Gastrocnemius medialis (tissue), 4 donors: Measurements from ENCODE around the gene SPACA7.

ENCODE experiments used
- CTCF ChIP-seq, 5 experiments: fragments of 450-650 bp in 3 of 5; fragments of 200-600 bp in 2 of 5; sonication (generic) in 2 of 5; IDR thresholded peaks in 4 of 5; conservative IDR thresholded peaks in 1 of 5; 1 replicate in 4 of 5; 2 replicates in 1 of 5; pipeline ENCODE4 v1.5.1; 2016 to 2019; ENCODE audit warnings: antibody characterized with exemption in 5 of 5, mild to moderate bottlenecking in 3 of 5, moderate library complexity in 3 of 5
- POLR2A ChIP-seq, 2 donors: fragments of 450-650 bp; IDR thresholded peaks; one replicate each; pipeline ENCODE4 v1.6.1; 2017; ENCODE audit warnings: antibody characterized with exemption in 2 of 2, mild to moderate bottlenecking in 2 of 2, moderate library complexity in 2 of 2

DNA sequence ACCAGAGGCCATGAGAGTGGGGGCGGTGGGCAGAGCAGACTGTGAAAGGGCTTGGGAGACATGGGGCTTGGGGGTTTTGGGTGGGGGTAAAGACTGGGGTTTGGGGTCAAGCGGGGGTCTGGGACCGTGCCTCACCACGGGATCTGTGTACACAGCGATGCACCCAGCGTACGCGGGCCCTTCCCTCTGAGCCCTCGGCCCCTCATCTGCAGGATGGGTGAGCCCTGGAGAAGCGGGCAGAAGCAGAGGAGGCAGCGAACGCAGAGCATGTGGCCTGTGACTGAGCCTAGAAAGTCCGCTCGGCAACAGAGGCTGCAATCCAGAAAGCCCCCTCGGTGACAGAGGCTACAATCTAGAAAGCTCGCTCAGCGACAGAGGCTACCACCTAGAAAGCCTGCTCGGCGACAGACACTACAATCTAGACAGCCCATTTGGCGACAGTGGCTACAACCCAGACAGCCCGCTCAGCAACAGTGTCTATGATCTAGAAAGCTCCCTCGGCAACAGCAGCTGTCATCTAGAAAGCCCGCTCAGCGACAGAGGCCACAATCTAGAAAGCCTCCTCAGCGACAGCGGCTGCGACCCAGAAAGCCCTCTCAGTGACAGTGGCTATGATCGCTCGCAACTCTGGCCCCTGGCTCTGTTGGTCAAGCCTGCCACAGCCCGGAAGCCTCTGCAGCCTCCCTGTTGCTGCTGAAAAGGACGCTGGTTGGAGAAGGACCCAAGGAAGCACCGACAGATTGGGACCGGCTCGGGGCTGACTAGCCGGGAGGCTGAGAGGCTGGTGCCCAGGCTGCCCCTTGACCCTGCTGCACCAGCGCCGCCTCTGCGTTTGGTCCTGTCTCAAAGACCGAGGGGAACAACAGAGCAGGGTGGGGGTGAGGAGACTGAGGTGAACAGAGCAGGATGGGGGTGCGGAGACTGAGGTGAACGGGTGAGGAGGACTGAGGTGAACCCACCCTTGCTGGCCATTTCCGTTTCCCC is 68.6 kb downstream of the SPACA7 start:
- TF ChIP-seq CTCF (IDR thresholded peaks at IDR 0.05 in 4 of 5, conservative IDR thresholded peaks at IDR 0.05 in 1 of 5) (no peak), POLR2A (IDR thresholded peaks at IDR 0.05) (no peak)
